T-helper 2 cell treated with Interferon-gamma antibody and Interleukin-4, amounts not matched to agents 5 μg/mL and 100 μg/mL, for 36 hours (primary cell): ENCODE data around the gene ARRDC5.
A peak's percentile ranks its signal among the peaks of the same experiment; 100 is the strongest.

Source experiments
- DNase-seq: peaks from one replicate; pipeline ENCODE4 v3.0.0; 2021; ENCODE audit warnings: low spot score
- H3K27ac Mint-ChIP-seq: one replicate; pipeline ENCODE4 v1.8.0; 2021; ENCODE audit warnings: mild to moderate bottlenecking, mixed read lengths
- H3K27me3 Mint-ChIP-seq: one replicate; pipeline ENCODE4 v1.8.0; 2021; ENCODE audit warnings: low read depth, mixed read lengths
- H3K36me3 Mint-ChIP-seq: one replicate; pipeline ENCODE4 v1.8.0; 2021; ENCODE audit warnings: low read depth, mixed read lengths
- H3K4me1 Mint-ChIP-seq: one replicate; pipeline ENCODE4 v1.8.0; 2021; ENCODE audit warnings: low read depth, mixed read lengths
- H3K4me3 Mint-ChIP-seq: one replicate; pipeline ENCODE4 v1.8.0; 2022; ENCODE audit warnings: mild to moderate bottlenecking, moderate library complexity, mixed read lengths
- H3K9me3 Mint-ChIP-seq: one replicate; pipeline ENCODE4 v1.8.0; 2021; ENCODE audit warnings: mixed read lengths

Gene ARRDC5

GRCh38 chr19:4916292-4917082 lies 13.8 kb upstream of the ARRDC5 start:
- peak overlapping the region; percentile 95 for H3K27ac Mint-ChIP-seq
- H3K4me1 Mint-ChIP-seq = peaks cover 46% of the 10 kb centered on the region
- peak overlapping the region; percentile 93 for H3K4me3 Mint-ChIP-seq
- H3K27me3 Mint-ChIP-seq = no peaks in the 10 kb centered on the region
- no peaks in the 10 kb centered on the region for H3K9me3 Mint-ChIP-seq
- H3K36me3 Mint-ChIP-seq = peaks cover 57% of the 10 kb centered on the region
- peak; percentile 18 for DNase-seq

- peak; percentile 73 for DNase-seq
- Mint-ChIP-seq H3K27me3 (no peaks in the 10 kb centered on the region), H3K9me3 (no peaks in the 10 kb centered on the region), H3K4me3 (peak overlapping the region; percentile 93), H3K4me1 (peaks cover 50% of the 10 kb centered on the region), H3K36me3 (peaks cover 56% of the 10 kb centered on the region), H3K27ac (peak overlapping the region; percentile 95)
These were observed 12.2 kb upstream of the ARRDC5 start for GRCh38 chr19:4914736-4915501.

- peak; percentile 29 for DNase-seq
- Mint-ChIP-seq H3K9me3 (no peaks in the 10 kb centered on the region), H3K36me3 (peaks cover 54% of the 10 kb centered on the region), H3K4me3 (peak overlapping the region; percentile 93), H3K27me3 (no peaks in the 10 kb centered on the region), H3K4me1 (peaks cover 50% of the 10 kb centered on the region), H3K27ac (peak overlapping the region; percentile 95)
These were observed 11.5 kb upstream of the ARRDC5 start for GRCh38 chr19:4913996-4914735.

- no peaks in the 10 kb centered on the region for H3K9me3 Mint-ChIP-seq
- no peaks in the 10 kb centered on the region for H3K27me3 Mint-ChIP-seq
- peak overlapping the region; percentile 88 for H3K4me3 Mint-ChIP-seq
- H3K27ac Mint-ChIP-seq = peak overlapping the region; percentile 82
- peak; percentile 72 for DNase-seq
- H3K36me3 Mint-ChIP-seq = peaks cover 48% of the 10 kb centered on the region
- H3K4me1 Mint-ChIP-seq = peaks cover 51% of the 10 kb centered on the region
These were observed 9.3 kb upstream of the ARRDC5 start for GRCh38 chr19:4911786-4912672.

- H3K27ac Mint-ChIP-seq = peak overlapping the region; percentile 82
- peaks cover 46% of the 10 kb centered on the region for H3K36me3 Mint-ChIP-seq
- H3K4me1 Mint-ChIP-seq = peaks cover 48% of the 10 kb centered on the region
- no peak for DNase-seq
- peak overlapping the region; percentile 88 for H3K4me3 Mint-ChIP-seq
- H3K27me3 Mint-ChIP-seq = no peaks in the 10 kb centered on the region
- no peaks in the 10 kb centered on the region for H3K9me3 Mint-ChIP-seq
These were observed 8.6 kb upstream of the ARRDC5 start for GRCh38 chr19:4911314-4911713.

- H3K27me3 Mint-ChIP-seq = no peaks in the 10 kb centered on the region
- peak overlapping the region; percentile 82 for H3K27ac Mint-ChIP-seq
- peak overlapping the region; percentile 88 for H3K4me3 Mint-ChIP-seq
- peaks cover 43% of the 10 kb centered on the region for H3K4me1 Mint-ChIP-seq
- H3K9me3 Mint-ChIP-seq = no peaks in the 10 kb centered on the region
- peaks cover 42% of the 10 kb centered on the region for H3K36me3 Mint-ChIP-seq
- no peak for DNase-seq
These were observed 8.0 kb upstream of the ARRDC5 start for GRCh38 chr19:4910594-4911281.

- Mint-ChIP-seq H3K27ac (peak overlapping the region; percentile 82), H3K4me1 (peaks cover 37% of the 10 kb centered on the region), H3K9me3 (no peaks in the 10 kb centered on the region), H3K4me3 (peak overlapping the region; percentile 88), H3K36me3 (peaks cover 35% of the 10 kb centered on the region), H3K27me3 (no peaks in the 10 kb centered on the region)
- peak; percentile 93 for DNase-seq
These were observed 7.3 kb upstream of the ARRDC5 start for GRCh38 chr19:4909897-4910593.

- no peaks in the 10 kb centered on the region for H3K9me3 Mint-ChIP-seq
- peak within 1 kb of the TSS; percentile 88 for H3K4me3 Mint-ChIP-seq
- peak; percentile 71 for DNase-seq
- no peaks in the 10 kb centered on the region for H3K27me3 Mint-ChIP-seq
- peaks cover 30% of the 10 kb centered on the region for H3K4me1 Mint-ChIP-seq
- H3K36me3 Mint-ChIP-seq = peaks cover 29% of the 10 kb centered on the region
- H3K27ac Mint-ChIP-seq = peak within 1 kb of the TSS; percentile 82
These were observed 6.6 kb upstream of the ARRDC5 start, which contains the start of gene UHRF1 for GRCh38 chr19:4909156-4909896. UHRF1 (plus strand) TSS chr19:4909501; CDS start chr19:4910886, 1,385 bp downstream.

GRCh38 chr19:4908781-4909155 lies 6.1 kb upstream of the ARRDC5 start:
- Mint-ChIP-seq H3K27me3 (no peaks in the 10 kb centered on the region), H3K27ac (peak overlapping the region; percentile 20), H3K36me3 (peaks cover 24% of the 10 kb centered on the region), H3K4me1 (peaks cover 25% of the 10 kb centered on the region), H3K4me3 (peak overlapping the region; percentile 20), H3K9me3 (no peaks in the 10 kb centered on the region)
- DNase-seq = no peak

GRCh38 chr19:4908360-4908759 lies 5.7 kb upstream of the ARRDC5 start:
- Mint-ChIP-seq H3K27me3 (no peaks in the 10 kb centered on the region), H3K9me3 (no peaks in the 10 kb centered on the region), H3K4me3 (peak overlapping the region; percentile 20), H3K4me1 (peaks cover 25% of the 10 kb centered on the region), H3K27ac (no peak overlapping the region), H3K36me3 (peaks cover 24% of the 10 kb centered on the region)
- DNase-seq = no peak

- no peak overlapping the region for H3K4me3 Mint-ChIP-seq
- peaks cover 13% of the 10 kb centered on the region for H3K4me1 Mint-ChIP-seq
- no peaks in the 10 kb centered on the region for H3K9me3 Mint-ChIP-seq
- no peak for DNase-seq
- H3K36me3 Mint-ChIP-seq = peaks cover 12% of the 10 kb centered on the region
- no peaks in the 10 kb centered on the region for H3K27me3 Mint-ChIP-seq
- no peak overlapping the region for H3K27ac Mint-ChIP-seq
These were observed 4.3 kb upstream of the ARRDC5 start for GRCh38 chr19:4906963-4907362.

GRCh38 chr19:4904481-4904880 lies 1.8 kb upstream of the ARRDC5 start:
- H3K27me3 Mint-ChIP-seq = no peaks in the 10 kb centered on the region
- H3K4me1 Mint-ChIP-seq = peaks cover 3% of the 10 kb centered on the region
- no peaks in the 10 kb centered on the region for H3K36me3 Mint-ChIP-seq
- H3K4me3 Mint-ChIP-seq = no peak overlapping the region
- H3K27ac Mint-ChIP-seq = no peak overlapping the region
- DNase-seq = no peak
- no peaks in the 10 kb centered on the region for H3K9me3 Mint-ChIP-seq
